IMR-90 (cell line): ENCODE results near the gene KCTD13. TPM values are rescaled to one million over a fixed set of nuclear protein-coding genes. Genes with fewer than 3 reads are reported as not detected.
A peak's percentile ranks its signal among the peaks of the same experiment; 100 is the strongest.

Source experiments
- ATAC-seq: fragments of 200-7000 bp; cut with Tn5 transposase; 2 replicates; pipeline ENCODE4 v1.9.1; 2020; ENCODE audit warnings: low read depth, mild to moderate bottlenecking, moderate library complexity
- BruUV-seq: library from RNA; stranded (reverse); fragments of 400-500 nt; replicated peaks from 2 replicates; lab custom pipeline; 2021; lab: Mats Ljungman, UMichigan
- CTCF ChIA-PET: fragments of 300-600 bp; formaldehyde crosslinking; extraction: SDS; loops from one replicate; lab custom pipeline; 2021; ENCODE audit warnings: antibody characterized with exemption; lab: Yijun Ruan, JAX
- POLR2A ChIA-PET: fragments of 300-600 bp; sonication (Branson Sonifier 250); formaldehyde crosslinking; loops from one replicate; lab custom pipeline; 2022; ENCODE audit warnings: antibody characterized with exemption; ENCODE audit not compliant: unreplicated experiment; lab: Charles Lee
- DNase-seq: peaks from one replicate; pipeline ENCODE4 v3.0.0; 2013
- H2AFZ ChIP-seq: replicated peaks from 2 replicates; pipeline ENCODE3; 2013; ENCODE audit warnings: low read length, mild to moderate bottlenecking; ENCODE audit not compliant: poor library complexity
- H2AK5ac ChIP-seq: 2 replicates; pipeline ENCODE4 v1.6.1; 2013; ENCODE audit warnings: low read depth, low read length, inconsistent platforms
- H2AK9ac ChIP-seq: replicated peaks from 2 replicates; pipeline ENCODE3; 2013; ENCODE audit warnings: mild to moderate bottlenecking, low read depth, low read length, moderate library complexity; ENCODE audit not compliant: poor library complexity
- H2BK120ac ChIP-seq: 2 replicates; pipeline ENCODE4 v1.6.1; 2013; ENCODE audit warnings: low read depth, low read length, inconsistent platforms
- H2BK15ac ChIP-seq: 3 replicates; pipeline ENCODE4 v1.6.1; 2013; ENCODE audit warnings: low read depth, low read length, inconsistent platforms
- H2BK20ac ChIP-seq: 2 replicates; pipeline ENCODE4 v1.6.1; 2013; ENCODE audit warnings: low read depth, mild to moderate bottlenecking, inconsistent platforms, low read length, moderate library complexity
- H2BK5ac ChIP-seq: 2 replicates; pipeline ENCODE4 v1.6.1; 2013; ENCODE audit warnings: mild to moderate bottlenecking, low read depth, low read length, inconsistent platforms; ENCODE audit not compliant: poor library complexity, severe bottlenecking
- H3K14ac ChIP-seq: replicated peaks from 2 replicates; pipeline ENCODE4 v1.6.1; 2013; ENCODE audit warnings: low read depth, low read length, inconsistent platforms
- H3K18ac ChIP-seq: 2 replicates; pipeline ENCODE4 v1.6.1; 2013; ENCODE audit warnings: low read depth, low read length, control low read depth
- H3K23ac ChIP-seq: 2 replicates; pipeline ENCODE4 v1.6.1; 2013; ENCODE audit warnings: low read depth, low read length, inconsistent platforms
- H3K27ac ChIP-seq: 2 replicates; pipeline ENCODE4 v1.5.1; 2013; ENCODE audit warnings: mild to moderate bottlenecking, control low read depth, low read length; ENCODE audit not compliant: insufficient read depth
- H3K27me3 ChIP-seq: 2 replicates; pipeline ENCODE4 v1.6.1; 2013; ENCODE audit warnings: low read length; ENCODE audit not compliant: control insufficient read depth, insufficient read depth
- H3K36me3 ChIP-seq: 2 replicates; pipeline ENCODE4 v1.6.1; 2013; ENCODE audit warnings: low read length, mixed read lengths; ENCODE audit not compliant: control insufficient read depth, insufficient read depth
- H3K4ac ChIP-seq: 2 replicates; pipeline ENCODE4 v1.6.1; 2013; ENCODE audit warnings: low read depth, low read length, inconsistent platforms
- H3K4me1 ChIP-seq: 2 replicates; pipeline ENCODE4 v1.6.1; 2013; ENCODE audit warnings: low read length, mixed read lengths; ENCODE audit not compliant: control insufficient read depth, insufficient read depth
- H3K4me2 ChIP-seq: 2 replicates; pipeline ENCODE4 v1.6.1; 2013; ENCODE audit warnings: low read depth, mild to moderate bottlenecking, control low read depth, low read length, moderate library complexity
- H3K4me3 ChIP-seq: 2 replicates; pipeline ENCODE4 v1.5.1; 2013; ENCODE audit warnings: low read depth, mild to moderate bottlenecking, control low read depth, low read length, moderate library complexity; ENCODE audit not compliant: insufficient read depth
- H3K56ac ChIP-seq: 2 replicates; pipeline ENCODE4 v1.6.1; 2013; ENCODE audit warnings: low read length, inconsistent platforms; ENCODE audit not compliant: insufficient read depth; ENCODE audit errors: extremely low read depth
- H3K79me1 ChIP-seq, 2 experiments: 2 replicates each; pipeline ENCODE4 v1.6.1; 2013; ENCODE audit warnings: low read length in 2 of 2, inconsistent platforms in 1 of 2, low read depth in 1 of 2
- H3K9ac ChIP-seq: 2 replicates; pipeline ENCODE4 v1.6.1; 2013; ENCODE audit warnings: low read depth, low read length, control low read depth
- H3K9me1 ChIP-seq: 2 replicates; pipeline ENCODE4 v1.6.1; 2013; ENCODE audit warnings: low read length, inconsistent platforms; ENCODE audit not compliant: insufficient read depth
- H3K9me3 ChIP-seq: 2 replicates; pipeline ENCODE4 v1.6.1; 2013; ENCODE audit warnings: low read length; ENCODE audit not compliant: control insufficient read depth, insufficient read depth
- H4K20me1 ChIP-seq: 2 replicates; pipeline ENCODE4 v1.6.1; 2013; ENCODE audit warnings: low read length, inconsistent platforms; ENCODE audit not compliant: insufficient read depth
- H4K5ac ChIP-seq: 2 replicates; pipeline ENCODE4 v1.6.1; 2013; ENCODE audit warnings: mild to moderate bottlenecking, low read depth, low read length, control low read depth
- H4K8ac ChIP-seq, 2 experiments: 2 replicates each; pipeline ENCODE4 v1.6.1; 2013; ENCODE audit warnings: low read depth in 2 of 2, low read length in 2 of 2, control low read depth in 1 of 2, inconsistent platforms in 1 of 2
- H4K91ac ChIP-seq: 2 replicates; pipeline ENCODE4 v1.6.1; 2013; ENCODE audit warnings: low read depth, low read length, inconsistent platforms; ENCODE audit not compliant: insufficient read depth
- BHLHE40 ChIP-seq: fragments of 150-350 bp; IDR thresholded peaks from 2 replicates; pipeline ENCODE4 v1.6.1; 2016; ENCODE audit warnings: mild to moderate bottlenecking, low read depth, low read length
- CEBPB ChIP-seq: IDR thresholded peaks from 2 replicates; pipeline ENCODE4 v1.6.1; 2012; ENCODE audit warnings: low read depth, low read length, improper control_type of control experiment
- CHD1 ChIP-seq: IDR thresholded peaks from 2 replicates; pipeline ENCODE4 v1.6.1; 2012; ENCODE audit warnings: low read depth, low read length, improper control_type of control experiment
- FOS ChIP-seq: fragments of 150-350 bp; IDR thresholded peaks from 2 replicates; pipeline ENCODE4 v1.6.1; 2016; ENCODE audit warnings: low read depth, low read length
- MAFK ChIP-seq: IDR thresholded peaks from 2 replicates; pipeline ENCODE4 v1.6.1; 2012; ENCODE audit warnings: low read depth, low read length, improper control_type of control experiment
- MAZ ChIP-seq: IDR thresholded peaks from 2 replicates; pipeline ENCODE4 v1.6.1; 2012; ENCODE audit warnings: low read depth, mild to moderate bottlenecking, low read length, improper control_type of control experiment, moderate library complexity, borderline replicate concordance
- MXI1 ChIP-seq: IDR thresholded peaks from 2 replicates; pipeline ENCODE4 v1.6.1; 2012; ENCODE audit warnings: low read depth, mild to moderate bottlenecking, low read length, moderate library complexity, borderline replicate concordance
- NFE2L2 ChIP-seq: fragments of 150-350 bp; IDR thresholded peaks from 2 replicates; pipeline ENCODE4 v1.6.1; 2016; ENCODE audit warnings: low read depth, mild to moderate bottlenecking, low read length
- POLR2A ChIP-seq: IDR thresholded peaks from 2 replicates; pipeline ENCODE4 v1.6.1; 2012; ENCODE audit warnings: mild to moderate bottlenecking, low read depth, low read length
- RAD21 ChIP-seq: IDR thresholded peaks from 2 replicates; pipeline ENCODE4 v1.6.1; 2012; ENCODE audit warnings: low read length, improper control_type of control experiment
- RCOR1 ChIP-seq: IDR thresholded peaks from 2 replicates; pipeline ENCODE4 v1.6.1; 2012; ENCODE audit warnings: mild to moderate bottlenecking, low read length, improper control_type of control experiment; ENCODE audit not compliant: insufficient replicate concordance
- RFX5 ChIP-seq: IDR thresholded peaks from 2 replicates; pipeline ENCODE4 v1.8.0; 2012; ENCODE audit warnings: low read depth, mild to moderate bottlenecking, low read length, moderate library complexity
- SMC3 ChIP-seq: fragments of 150-350 bp; IDR thresholded peaks from 2 replicates; pipeline ENCODE4 v1.6.1; 2016; ENCODE audit warnings: low read depth, mild to moderate bottlenecking, antibody characterized with exemption, low read length, moderate library complexity
- WGBS, 2 experiments: methylation state at CpG; one replicate each; pipeline versions ENCODE4 v1.1.5 to v1.1.7; 2013; ENCODE audit warnings: missing lambda C conversion rate in 2 of 2; ENCODE audit not compliant: insufficient read length in 1 of 2; ENCODE audit errors: extremely low coverage in 2 of 2; 5-methylcytosine and 5-hydroxymethylcytosine counted together
- dilution Hi-C: fragments of 300-500 bp; cut with HindIII; formaldehyde crosslinking; loops from one replicate; pipeline ENCODE4 v1.14.3; 2018; ENCODE audit warnings: low sequenced_read_pairs; ENCODE audit not compliant: unreplicated experiment
- in situ Hi-C: fragments of 300-500 bp; cut with MboI; formaldehyde crosslinking; loops from 3 replicates; pipeline ENCODE4 v1.14.3; 2019; ENCODE audit warnings: low sequenced_read_pairs, inconsistent platforms, mixed read lengths
- intact Hi-C: fragments of 100-400 bp; cut with micrococcal nuclease; formaldehyde crosslinking; loops from 2 replicates; pipeline ENCODE4 v1.10.0; 2022
- polyA plus RNA-seq, 3 experiments: library from polyadenylated mRNA; depleted of rRNA; stranded (reverse); fragments of >200 nt; gene quantifications; 2 replicates each; pipeline ENCODE4 v1.2.3, GENCODE V29; 2012; ENCODE audit warnings: low replicate concordance in 1 of 3
- total RNA-seq: library from RNA; depleted of rRNA; stranded (reverse); fragments of >200 nt; gene quantifications from 2 replicates; pipeline ENCODE4 v1.2.3, GENCODE V29; 2012
- TF ChIP-seq, protein P1 (sequence below): fragments of 150-350 bp; IDR thresholded peaks from 2 replicates; pipeline ENCODE4 v1.6.1; 2016; ENCODE audit warnings: low read depth, mild to moderate bottlenecking, low read length, moderate library complexity, borderline replicate concordance
- TF ChIP-seq, protein P2 (sequence below): fragments of 150-350 bp; IDR thresholded peaks from 2 replicates; pipeline ENCODE4 v1.6.1; 2017; ENCODE audit warnings: mild to moderate bottlenecking, antibody characterized with exemption, low read length, low read depth

Gene KCTD13
- total and polyA plus RNA-seq, 2 of the 4 experiments (the other 2 are of a cell fraction), result 4.1 to 20.7 TPM

DNA sequence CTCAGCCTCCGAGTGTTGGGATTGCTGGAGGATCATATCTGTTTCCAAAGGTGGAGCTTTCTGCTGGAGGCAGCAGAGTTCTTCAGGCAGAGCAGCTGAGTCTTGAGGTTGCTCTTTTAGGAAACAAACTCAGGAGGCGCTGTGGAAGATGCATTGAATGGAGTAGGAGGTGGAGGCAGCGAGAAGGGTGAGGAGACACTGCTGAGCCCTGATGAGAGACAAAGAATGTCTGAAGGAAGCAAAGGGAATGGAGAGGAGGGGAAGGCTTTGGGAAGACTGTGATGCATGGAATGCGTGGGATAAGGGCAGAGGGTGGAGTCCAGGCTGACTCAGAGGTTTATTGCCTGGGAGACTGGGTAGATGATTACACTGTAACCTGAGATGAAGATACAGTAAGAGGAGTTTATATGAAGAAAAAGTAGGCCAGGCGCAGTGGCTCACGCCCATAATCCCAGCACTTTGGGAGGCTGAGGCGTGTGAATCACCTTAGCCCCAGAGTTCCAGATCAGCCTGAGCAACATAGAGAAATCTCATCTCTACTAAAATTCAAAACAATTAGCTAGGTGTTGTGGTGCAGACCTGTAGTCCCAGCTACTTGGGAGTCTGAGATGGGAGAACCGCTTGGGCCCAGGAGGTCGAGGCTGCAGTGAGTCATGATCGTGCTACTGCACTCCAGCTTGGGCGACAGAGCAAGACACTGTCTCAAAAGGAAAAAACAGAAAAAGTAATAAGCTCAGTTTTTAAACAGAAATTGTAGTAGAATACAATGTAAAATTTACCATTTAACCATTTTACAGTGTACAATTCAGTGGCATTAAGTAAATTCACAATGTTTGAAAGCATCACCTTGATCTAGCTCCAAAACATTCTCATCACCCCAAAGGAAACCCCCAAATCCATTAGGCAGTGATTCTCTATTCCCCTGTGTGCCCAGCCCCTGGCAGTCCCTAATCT lies 18.1 kb upstream of the KCTD13 start:
- Histone ChIP-seq H3K9ac (peak overlapping the region; percentile 27), H4K91ac (peak overlapping the region; percentile 88), H2BK15ac (peak overlapping the region; percentile 65; the same call in 2 of the 3 replicates), H3K36me3 (no peaks in the 10 kb centered on the region), H3K23ac (peak overlapping the region; percentile 90), H3K4me2 (peak overlapping the region; percentile 35), H2BK120ac (peak overlapping the region; percentile 91), H3K27me3 (no peaks in the 10 kb centered on the region), H2AFZ (peak overlapping the region; percentile 89), H3K4me1 (peaks cover 4% of the 10 kb centered on the region), H3K56ac (peak overlapping the region; percentile 67), H3K9me3 (0 out of 2 replicates have a peak, but pooled peaks cover 2% of the 10 kb centered on the region), H3K4me3 (no peak overlapping the region), H4K20me1 (no peaks in the 10 kb centered on the region; the same call in 1 of the 2 replicates), H2BK20ac (peak overlapping the region; percentile 98), H3K79me1 (no peaks in the 10 kb centered on the region), H4K8ac (peak overlapping the region; percentile 6 to 77), H2BK5ac (peak overlapping the region; percentile 81), H3K18ac (peak overlapping the region; percentile 80), H2AK5ac (peak overlapping the region; percentile 62), H3K4ac (peak overlapping the region; percentile 78), H4K5ac (peak overlapping the region; percentile 83), H3K9me1 (0 out of 2 replicates have a peak, but pooled peaks cover 3% of the 10 kb centered on the region), H3K27ac (peak overlapping the region; percentile 82), H3K14ac (peak overlapping the region; percentile 93), H2AK9ac (peak overlapping the region; percentile 84)
- CTCF ChIA-PET, result interaction anchor here (0.6 to 1.7 kb wide), 4 partner anchors 14 to 170 kb away, joined by 3 to 5 read pairs (median 4); no protein-coding TSS in a partner anchor
- BruUV-seq, result no TSS peak
- POLR2A ChIA-PET, result interaction anchor here (0.6 to 1.4 kb wide), 2 partner anchors 18 to 21 kb away, joined by 5 to 7 read pairs; partner anchors contain the start of gene TMEM219
- dilution Hi-C loops (no loop called here), in situ Hi-C loops (no loop called here), intact Hi-C loops (loop anchor here (1.0 kb wide), 2 partner anchors 17 to 44 kb away; partner anchors contain the start of gene ASPHD1)
- ATAC-seq (peak; percentile 99), DNase-seq (peak; percentile 99)
- 0% methylated on average over 3 of the region's 11 CpGs; no CpG with 5 or more reads in 1 of the 2 experiments for WGBS, 2 experiments
- TF ChIP-seq CEBPB (peak; percentile 18; the same call in 1 of the 2 replicates), BHLHE40 (no peak), FOS (peak; percentile 74), RCOR1 (peak; percentile 75), MAFK (no peak), MAZ (no peak; the same call in 1 of the 2 replicates), RFX5 (no peak), NFE2L2 (peak; percentile 29; the same call in 1 of the 2 replicates), SMC3 (peak; percentile 27), CHD1 (no peak), RAD21 (peak; percentile 52), MXI1 (no peak), POLR2A (peak; percentile 75)
- TF ChIP-seq, protein P1, sequence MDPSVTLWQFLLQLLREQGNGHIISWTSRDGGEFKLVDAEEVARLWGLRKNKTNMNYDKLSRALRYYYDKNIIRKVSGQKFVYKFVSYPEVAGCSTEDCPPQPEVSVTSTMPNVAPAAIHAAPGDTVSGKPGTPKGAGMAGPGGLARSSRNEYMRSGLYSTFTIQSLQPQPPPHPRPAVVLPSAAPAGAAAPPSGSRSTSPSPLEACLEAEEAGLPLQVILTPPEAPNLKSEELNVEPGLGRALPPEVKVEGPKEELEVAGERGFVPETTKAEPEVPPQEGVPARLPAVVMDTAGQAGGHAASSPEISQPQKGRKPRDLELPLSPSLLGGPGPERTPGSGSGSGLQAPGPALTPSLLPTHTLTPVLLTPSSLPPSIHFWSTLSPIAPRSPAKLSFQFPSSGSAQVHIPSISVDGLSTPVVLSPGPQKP, result no peak
- TF ChIP-seq, protein P2, sequence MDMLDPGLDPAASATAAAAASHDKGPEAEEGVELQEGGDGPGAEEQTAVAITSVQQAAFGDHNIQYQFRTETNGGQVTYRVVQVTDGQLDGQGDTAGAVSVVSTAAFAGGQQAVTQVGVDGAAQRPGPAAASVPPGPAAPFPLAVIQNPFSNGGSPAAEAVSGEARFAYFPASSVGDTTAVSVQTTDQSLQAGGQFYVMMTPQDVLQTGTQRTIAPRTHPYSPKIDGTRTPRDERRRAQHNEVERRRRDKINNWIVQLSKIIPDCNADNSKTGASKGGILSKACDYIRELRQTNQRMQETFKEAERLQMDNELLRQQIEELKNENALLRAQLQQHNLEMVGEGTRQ, result no peak
